GM18520 (cell line): ENCODE results near the gene FBXL19.

Experiments
- ATAC-seq: cut with Tn5 transposase; IDR thresholded peaks from one replicate; pipeline ENCODE4 v1.9.1; 2021; ENCODE audit not compliant: unreplicated experiment

The FBXL19 gene

GRCh38 chr16:30961384-30961783 lies 38.0 kb downstream of the FBXL19 start:
- ATAC-seq = no peak

- ATAC-seq = no peak
Observed at GRCh38 chr16:30963925-30964511, 40.6 kb downstream of the FBXL19 start.

GRCh38 chr16:30964574-30965226 lies 41.3 kb downstream of the FBXL19 start:
- ATAC-seq = no peak

GRCh38 chr16:30965436-30965835 lies 42.1 kb downstream of the FBXL19 start:
- ATAC-seq = no peak

- ATAC-seq = no peak
Observed at GRCh38 chr16:30966033-30966619, 42.8 kb downstream of the FBXL19 start.

GRCh38 chr16:30967795-30968194 lies 44.4 kb downstream of the FBXL19 start:
- ATAC-seq = no peak

GRCh38 chr16:30969246-30969842 lies 46.0 kb downstream of the FBXL19 start:
- ATAC-seq = no peak

GRCh38 chr16:30971298-30971697 lies 47.9 kb downstream of the FBXL19 start:
- no peak for ATAC-seq

- no peak for ATAC-seq
Observed at GRCh38 chr16:30972872-30973271, 49.5 kb downstream of the FBXL19 start.

GRCh38 chr16:30974348-30974747 lies 51.0 kb downstream of the FBXL19 start:
- no peak for ATAC-seq

GRCh38 chr16:30976486-30976885 lies 53.1 kb downstream of the FBXL19 start:
- no peak for ATAC-seq

GRCh38 chr16:30977502-30977901 lies 54.1 kb downstream of the FBXL19 start:
- no peak for ATAC-seq

GRCh38 chr16:30979170-30980022 lies 56.0 kb downstream of the FBXL19 start:
- ATAC-seq = no peak

- no peak for ATAC-seq
Observed at GRCh38 chr16:30980023-30980371, 56.6 kb downstream of the FBXL19 start.

- no peak for ATAC-seq
Observed at GRCh38 chr16:30980434-30980833, 57.1 kb downstream of the FBXL19 start.

- no peak for ATAC-seq
Observed at GRCh38 chr16:30980959-30981358, 57.6 kb downstream of the FBXL19 start.

GRCh38 chr16:30982548-30983288 lies 59.3 kb downstream of the FBXL19 start:
- no peak for ATAC-seq

GRCh38 chr16:30983289-30983889 lies 60.0 kb downstream of the FBXL19 start:
- no peak for ATAC-seq

GRCh38 chr16:30983898-30984610 lies 60.7 kb downstream of the FBXL19 start:
- no peak for ATAC-seq
